NCI-H1694 treated with DMSO at 0.1 percent for 48 hours (cell line): ENCODE measurements around the gene ZC3H13.
A peak's percentile ranks its signal among the peaks of the same experiment; 100 is the strongest.

Experiments used
- DNase-seq: peaks from one replicate; lab custom pipeline; 2025; lab: John Stamatoyannopoulos, UW

Gene ZC3H13, protein sequence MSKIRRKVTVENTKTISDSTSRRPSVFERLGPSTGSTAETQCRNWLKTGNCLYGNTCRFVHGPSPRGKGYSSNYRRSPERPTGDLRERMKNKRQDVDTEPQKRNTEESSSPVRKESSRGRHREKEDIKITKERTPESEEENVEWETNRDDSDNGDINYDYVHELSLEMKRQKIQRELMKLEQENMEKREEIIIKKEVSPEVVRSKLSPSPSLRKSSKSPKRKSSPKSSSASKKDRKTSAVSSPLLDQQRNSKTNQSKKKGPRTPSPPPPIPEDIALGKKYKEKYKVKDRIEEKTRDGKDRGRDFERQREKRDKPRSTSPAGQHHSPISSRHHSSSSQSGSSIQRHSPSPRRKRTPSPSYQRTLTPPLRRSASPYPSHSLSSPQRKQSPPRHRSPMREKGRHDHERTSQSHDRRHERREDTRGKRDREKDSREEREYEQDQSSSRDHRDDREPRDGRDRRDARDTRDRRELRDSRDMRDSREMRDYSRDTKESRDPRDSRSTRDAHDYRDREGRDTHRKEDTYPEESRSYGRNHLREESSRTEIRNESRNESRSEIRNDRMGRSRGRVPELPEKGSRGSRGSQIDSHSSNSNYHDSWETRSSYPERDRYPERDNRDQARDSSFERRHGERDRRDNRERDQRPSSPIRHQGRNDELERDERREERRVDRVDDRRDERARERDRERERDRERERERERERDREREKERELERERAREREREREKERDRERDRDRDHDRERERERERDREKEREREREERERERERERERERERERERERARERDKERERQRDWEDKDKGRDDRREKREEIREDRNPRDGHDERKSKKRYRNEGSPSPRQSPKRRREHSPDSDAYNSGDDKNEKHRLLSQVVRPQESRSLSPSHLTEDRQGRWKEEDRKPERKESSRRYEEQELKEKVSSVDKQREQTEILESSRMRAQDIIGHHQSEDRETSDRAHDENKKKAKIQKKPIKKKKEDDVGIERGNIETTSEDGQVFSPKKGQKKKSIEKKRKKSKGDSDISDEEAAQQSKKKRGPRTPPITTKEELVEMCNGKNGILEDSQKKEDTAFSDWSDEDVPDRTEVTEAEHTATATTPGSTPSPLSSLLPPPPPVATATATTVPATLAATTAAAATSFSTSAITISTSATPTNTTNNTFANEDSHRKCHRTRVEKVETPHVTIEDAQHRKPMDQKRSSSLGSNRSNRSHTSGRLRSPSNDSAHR (N-terminal part only)

GRCh38 chr13:46052319-46053161, at the start of gene ZC3H13:
ZC3H13 (minus strand) TSS chr13:46052746; CDS start chr13:46045507, 7,239 bp downstream.
- DNase-seq = peak; percentile 78

- DNase-seq = no peak
Observed at GRCh38 chr13:46102255-46102605, 49.7 kb upstream of the ZC3H13 start.

DNA sequence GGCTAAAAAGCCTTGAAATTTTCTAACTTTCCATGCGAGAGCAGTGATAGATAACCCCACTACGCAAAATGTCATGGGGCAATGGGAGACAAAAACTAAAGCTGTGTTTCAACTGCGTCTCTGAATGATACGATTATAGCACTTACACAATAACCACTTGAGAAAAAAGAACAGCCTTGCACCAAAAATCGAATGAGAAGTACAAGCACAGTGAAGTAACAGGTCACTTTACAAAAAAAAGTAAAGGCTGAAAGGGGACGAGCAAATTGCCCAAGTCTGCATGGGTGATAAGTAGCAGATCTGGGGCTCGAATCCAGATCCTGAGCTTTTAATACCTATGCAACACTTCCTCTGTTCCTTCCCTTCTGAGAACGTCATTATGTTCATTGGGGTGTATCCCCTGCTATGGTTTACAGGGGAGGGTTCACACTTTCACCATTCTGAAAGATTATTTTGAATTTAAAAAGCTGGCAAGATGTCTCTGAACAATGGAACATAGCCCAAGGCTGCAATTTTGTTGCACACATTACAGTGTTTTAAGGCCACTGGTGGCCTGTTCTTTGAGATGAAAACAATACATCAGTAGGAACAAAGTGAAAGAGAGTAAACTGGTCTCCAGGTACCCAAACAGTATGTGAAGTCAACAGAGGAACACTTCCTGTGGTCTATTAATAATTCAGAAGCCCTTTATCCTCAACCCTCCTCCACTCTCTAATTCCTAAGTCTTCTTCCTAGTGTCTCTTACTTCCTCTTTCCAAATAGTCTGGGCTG, 49.1 kb upstream of the ZC3H13 start:
- no peak for DNase-seq

GRCh38 chr13:46101002-46101401, 48.5 kb upstream of the ZC3H13 start:
- DNase-seq = no peak

- no peak for DNase-seq
Observed at GRCh38 chr13:46100191-46100815, 47.8 kb upstream of the ZC3H13 start.

DNA sequence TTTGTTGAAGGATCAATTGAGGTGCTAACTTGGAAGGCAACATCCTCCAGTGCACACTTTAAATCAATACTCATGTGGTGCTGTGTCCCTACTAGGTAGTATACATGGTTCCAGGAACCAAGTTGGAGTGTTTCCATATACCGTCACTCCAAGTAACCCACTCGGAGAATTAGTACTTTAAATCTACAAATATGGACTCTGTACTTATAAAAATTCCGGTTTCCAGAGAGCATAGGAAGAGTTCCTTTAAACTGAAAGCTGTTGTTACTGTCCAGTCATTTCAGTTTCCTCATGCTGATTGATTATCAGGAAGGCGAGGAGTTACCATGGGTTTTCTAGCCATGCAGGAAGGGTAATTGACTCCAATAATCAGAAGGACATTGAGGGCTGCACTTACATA, 45.1 kb upstream of the ZC3H13 start:
- DNase-seq = no peak

GRCh38 chr13:46097015-46097414, 44.5 kb upstream of the ZC3H13 start:
- DNase-seq = no peak

GRCh38 chr13:46094478-46094877, 41.9 kb upstream of the ZC3H13 start:
- no peak for DNase-seq

DNA sequence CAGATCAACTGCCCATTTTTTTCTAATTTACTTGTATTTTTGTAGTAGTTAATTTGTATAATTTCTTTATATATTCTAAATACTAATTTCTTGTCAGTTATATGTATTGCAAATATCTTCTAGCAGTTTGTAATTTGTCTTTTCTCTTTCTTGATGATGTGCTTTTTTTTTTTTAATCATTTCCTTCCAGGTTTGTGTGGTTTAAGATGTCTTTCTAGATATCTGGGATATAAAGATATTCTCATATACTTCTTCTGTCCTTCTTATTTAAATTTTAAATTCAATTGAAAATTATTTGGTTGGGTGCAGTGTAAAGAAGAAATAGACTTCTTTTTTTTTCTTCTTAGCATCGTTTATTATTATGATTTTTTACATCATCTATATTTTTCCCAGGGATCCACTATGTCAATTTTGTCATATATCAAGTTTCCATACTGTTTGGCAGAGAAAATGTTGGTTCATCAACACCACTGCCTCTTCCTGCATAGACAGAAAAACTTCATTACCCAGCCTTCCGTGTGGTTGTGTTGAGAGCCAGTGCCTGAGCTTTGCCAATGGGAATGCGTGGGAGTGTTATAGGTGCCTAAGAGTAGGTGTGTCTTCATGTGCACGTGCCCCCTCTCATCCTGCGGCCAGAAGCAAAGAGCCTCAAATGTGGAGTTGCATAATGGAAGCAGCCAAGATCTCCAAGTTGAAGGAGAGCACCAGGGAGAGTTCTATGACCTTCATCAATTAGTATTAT, 36.4 kb upstream of the ZC3H13 start:
- DNase-seq = no peak

DNA sequence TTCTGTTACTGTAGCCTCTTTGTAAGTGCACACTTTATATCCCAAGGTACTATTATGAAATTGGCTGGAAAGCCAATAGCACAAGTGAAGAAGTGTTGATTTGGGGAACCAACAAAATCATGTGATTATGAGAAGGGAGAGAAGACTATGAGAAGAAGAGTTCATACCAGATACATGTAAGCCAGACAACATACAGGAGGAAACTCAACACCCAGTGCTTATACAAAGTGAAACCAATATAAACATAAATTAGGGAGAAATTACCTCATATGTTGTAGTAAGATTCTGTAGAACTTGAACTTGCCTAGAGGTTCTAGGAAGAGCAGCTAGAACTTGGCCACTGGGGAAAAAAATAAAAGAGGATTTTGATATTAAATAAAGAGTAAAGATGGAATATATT, 34.9 kb upstream of the ZC3H13 start:
- no peak for DNase-seq

GRCh38 chr13:46086985-46087384, 34.4 kb upstream of the ZC3H13 start:
- no peak for DNase-seq

DNA sequence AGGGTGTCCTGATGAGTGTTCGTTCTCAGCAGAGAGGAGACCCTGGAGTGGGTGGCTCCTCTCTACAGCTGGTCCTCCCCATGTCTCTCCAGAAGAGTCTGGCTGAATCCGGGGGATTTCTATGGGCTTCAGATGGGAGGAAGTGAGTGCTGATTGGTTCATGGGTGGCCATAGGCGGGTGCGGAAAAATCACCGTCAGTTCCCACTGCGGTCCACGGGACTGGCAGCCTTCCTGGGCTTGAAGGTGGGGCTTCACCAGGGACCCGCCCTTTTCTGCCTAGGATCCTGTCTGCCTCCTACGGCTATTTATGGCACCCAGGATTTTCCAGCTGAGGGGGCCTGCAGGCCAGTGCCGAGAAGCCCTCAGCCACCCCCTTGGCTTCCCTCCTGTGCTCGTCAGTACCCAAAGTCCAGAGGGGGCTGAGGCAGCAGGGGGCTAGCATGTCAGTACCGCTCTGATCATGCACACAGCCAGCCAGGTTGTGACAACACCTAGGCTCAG, 33.9 kb upstream of the ZC3H13 start:
- no peak for DNase-seq

DNA sequence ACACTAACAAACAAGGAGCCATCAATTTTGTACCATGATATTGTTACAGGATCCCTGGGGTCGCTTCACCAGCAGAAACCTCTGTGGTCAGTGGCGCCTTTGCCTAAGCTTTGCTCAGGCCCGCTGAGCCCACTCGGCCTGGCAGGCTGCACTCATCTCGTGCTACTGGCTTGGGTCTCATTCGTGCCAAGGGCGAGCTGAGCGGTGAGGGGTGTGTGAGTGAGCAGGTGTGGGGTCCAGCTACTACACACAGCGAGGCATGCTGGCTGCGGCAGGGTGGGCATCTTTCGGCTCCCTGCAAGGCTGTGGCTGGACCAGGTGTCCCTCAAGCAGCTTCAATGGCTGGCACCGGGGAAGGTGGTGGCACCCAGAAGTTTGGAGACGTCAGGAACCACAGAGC, 33.2 kb upstream of the ZC3H13 start:
- DNase-seq = no peak

GRCh38 chr13:46082324-46082723, 29.8 kb upstream of the ZC3H13 start:
- DNase-seq = no peak

DNA sequence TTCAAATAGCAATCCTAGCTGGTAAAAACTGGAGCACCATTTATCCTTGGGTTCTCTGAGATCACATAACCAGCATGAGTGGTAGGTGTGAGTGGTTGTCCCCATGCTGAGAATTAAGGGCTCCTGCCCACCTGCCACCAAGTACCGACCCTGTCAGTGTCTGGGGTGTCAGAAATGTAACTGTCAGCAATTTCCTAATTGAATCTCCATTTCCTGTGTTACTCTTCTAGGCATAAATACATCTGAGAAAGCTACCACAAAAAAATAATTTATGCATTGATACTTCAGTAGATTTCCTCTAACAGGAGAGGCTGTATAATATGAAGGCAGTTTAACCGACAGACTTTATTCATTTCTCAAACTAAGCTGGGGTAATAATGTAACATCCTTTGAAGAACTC, 27.2 kb upstream of the ZC3H13 start:
- DNase-seq = no peak

GRCh38 chr13:46077265-46077664, 24.7 kb upstream of the ZC3H13 start:
- DNase-seq = no peak

GRCh38 chr13:46076827-46077226, 24.3 kb upstream of the ZC3H13 start:
- no peak for DNase-seq

DNA sequence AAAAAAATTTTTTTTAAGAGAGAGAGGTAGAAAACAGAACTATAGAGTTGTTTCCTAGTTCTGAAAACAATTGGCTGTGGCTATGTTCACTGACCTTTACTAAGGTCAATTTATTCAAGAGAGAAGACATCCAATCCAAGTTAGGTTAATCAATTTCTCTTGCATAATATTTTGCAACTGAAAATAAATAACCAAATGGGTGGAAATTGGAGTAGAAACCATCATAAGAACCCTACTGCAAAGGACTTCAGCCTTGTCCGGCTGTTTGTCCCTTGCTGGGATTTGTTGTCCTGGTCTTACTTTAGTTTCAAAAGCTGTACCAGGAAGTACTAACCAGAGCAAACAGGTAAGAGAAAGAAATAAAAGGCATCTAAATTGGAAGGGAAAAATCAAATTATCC, 23.3 kb upstream of the ZC3H13 start:
- no peak for DNase-seq

DNA sequence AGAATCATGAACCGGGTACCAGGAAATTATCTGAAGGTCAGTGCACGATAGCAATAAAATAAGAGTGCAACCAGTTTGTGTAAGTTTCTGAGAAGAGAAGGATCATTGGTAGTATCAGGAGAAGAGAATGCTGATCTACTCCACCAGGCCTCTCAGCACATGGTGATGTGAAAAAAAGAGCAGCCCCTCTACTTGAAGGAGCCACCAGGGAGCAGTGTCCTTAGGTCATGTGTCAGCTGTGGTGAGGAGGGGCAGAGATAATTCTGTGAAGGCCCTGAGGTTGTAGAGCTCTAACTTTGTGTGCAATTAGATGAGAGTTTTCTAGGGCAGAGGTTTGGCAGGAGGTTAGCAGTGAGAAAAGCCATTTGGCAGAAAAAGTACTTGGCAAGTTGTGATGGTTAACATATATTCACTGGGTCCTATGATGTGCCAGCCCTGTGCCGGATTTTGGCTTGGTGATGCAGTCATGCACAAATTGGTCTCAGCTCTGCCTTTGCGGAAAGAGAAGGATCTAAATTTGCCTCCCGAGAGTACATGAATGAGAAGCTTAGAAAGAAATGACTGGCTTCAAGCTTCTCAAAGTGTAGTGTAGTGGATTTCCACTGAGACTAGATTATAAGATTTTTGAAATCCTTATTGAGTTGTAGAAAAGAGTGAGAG, 19.2 kb upstream of the ZC3H13 start:
- DNase-seq = no peak
